DMS 273 (cell line): Measurements from ENCODE around the gene EXOC6B.

Source experiments
- DNase-seq: peaks from one replicate; lab custom pipeline; 2025; ENCODE audit not compliant: unreplicated experiment; lab: John Stamatoyannopoulos, UW

Gene EXOC6B

DNA sequence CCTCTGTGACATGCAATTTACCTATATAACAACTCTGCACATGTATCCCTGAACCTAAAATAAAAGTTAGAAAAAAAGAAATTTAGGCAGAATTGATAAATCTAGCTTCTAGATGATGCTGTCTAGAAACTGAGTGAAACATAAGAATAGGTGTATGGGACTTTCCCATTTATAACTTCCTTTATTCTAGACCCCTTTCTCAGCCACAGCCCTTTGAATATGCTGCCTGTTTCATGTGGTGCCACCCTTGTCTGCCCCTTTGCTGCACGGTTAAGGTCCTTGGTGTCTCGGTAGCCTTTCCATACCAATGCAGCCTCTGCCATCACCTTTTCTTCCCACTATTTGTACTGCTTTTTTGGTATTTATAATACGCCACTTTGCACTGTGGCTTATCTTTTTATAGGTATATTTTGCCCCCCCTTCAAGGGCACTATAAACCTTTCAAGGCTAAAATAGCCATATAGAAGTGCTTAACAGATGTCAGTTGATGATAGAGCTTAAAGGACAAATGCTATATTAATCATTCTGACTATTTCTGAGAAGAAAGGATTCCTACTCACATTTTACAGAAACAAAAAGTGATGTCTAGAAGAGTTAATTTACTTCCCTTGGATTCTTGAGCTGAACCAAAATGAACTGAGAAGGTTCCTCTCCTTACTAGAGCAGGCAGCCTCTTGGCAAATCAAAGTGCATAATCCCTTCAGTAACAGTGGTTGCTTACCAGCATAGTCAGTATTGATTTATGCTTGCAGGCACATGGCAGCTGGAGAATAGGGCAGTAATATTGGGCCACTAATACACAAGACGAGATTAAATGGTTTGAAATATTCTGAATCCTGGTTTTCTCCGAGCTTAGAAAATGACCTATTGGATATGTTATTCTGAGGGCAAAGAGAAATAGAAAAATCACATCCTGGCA lies 590.1 kb downstream of the EXOC6B start:
- no peak for DNase-seq

DNA sequence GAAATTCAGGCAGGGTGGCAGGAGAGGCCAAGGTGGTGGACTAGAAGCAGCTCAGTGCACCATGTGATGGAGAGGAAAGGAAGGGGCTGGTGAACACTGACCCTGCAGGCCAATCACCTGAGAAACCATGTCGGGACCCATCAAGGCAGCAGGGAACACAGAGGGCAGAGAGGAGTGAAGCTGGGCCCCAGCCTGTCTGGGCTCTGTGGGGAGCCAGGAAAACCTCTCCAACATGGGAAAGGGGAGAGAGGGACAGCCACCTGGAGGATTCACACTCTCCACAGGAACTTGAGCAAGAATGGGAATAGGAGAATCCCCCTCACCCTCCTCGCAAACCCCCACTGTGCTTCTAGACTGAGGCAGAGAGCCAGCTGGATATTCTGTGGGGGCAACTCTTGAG lies 592.6 kb downstream of the EXOC6B start:
- DNase-seq, result no peak

GRCh38 chr2:72222829-72223564 lies 602.8 kb downstream of the EXOC6B start:
- no peak for DNase-seq

DNA sequence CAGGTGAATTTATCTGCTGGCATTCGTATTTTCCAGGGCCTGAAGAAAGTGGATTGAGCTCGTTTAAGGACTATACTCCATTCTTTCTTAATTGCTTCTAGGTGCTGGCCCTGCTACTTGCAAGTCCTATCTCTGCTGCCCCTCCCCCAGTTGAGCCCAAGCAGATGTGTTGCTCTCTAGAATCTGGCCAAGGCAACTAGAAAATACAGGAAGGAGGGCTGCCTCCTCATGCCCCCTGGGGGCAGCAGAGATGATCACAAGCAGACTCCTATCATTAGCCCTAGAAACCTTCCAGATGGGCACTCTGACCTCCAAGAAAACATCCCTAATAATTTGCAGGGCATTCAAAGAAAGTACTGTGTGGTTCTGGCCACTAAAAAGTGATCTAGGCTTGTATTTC lies 605.7 kb downstream of the EXOC6B start:
- DNase-seq, result peak; percentile 78

- DNase-seq, result no peak
These were observed 611.2 kb downstream of the EXOC6B start for GRCh38 chr2:72214429-72215143.

DNA sequence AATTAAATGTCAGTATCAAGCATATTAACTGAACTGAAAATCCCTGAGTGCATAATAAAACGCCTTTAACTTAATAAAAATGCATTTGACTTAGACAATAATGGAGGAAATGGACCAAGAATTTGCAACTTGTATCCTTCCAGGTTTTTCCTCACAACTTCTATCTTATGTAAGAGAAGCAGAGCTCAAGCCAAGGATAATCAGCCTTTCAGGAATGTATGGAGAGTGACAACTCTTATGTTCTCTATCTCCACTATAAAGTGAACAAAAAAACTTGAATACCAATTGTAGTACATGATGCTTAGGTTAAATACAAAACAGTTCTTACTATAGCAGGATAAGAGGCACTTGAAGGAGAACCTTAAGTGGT lies 613.4 kb downstream of the EXOC6B start:
- DNase-seq, result no peak

GRCh38 chr2:72211777-72212485 lies 613.9 kb downstream of the EXOC6B start:
- DNase-seq, result no peak

DNA sequence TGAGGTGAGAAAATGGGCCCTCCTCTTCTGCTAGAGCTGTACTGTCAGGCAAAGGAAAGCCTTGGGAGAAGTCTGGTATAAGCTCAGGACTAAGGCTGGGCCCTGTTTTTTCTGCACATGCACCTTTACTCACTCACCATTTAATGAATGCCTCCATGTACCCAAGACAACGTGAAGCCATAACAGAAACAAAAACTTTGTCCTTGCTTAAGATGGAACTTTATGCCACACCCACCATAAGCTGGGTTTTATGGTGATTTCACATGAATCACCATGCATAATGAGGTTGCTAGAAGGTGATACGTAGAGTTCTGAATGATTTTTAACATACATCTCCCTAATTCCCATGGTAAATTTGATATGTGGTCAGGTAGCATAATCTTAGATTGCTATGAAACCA lies 614.5 kb downstream of the EXOC6B start:
- DNase-seq, result no peak

DNA sequence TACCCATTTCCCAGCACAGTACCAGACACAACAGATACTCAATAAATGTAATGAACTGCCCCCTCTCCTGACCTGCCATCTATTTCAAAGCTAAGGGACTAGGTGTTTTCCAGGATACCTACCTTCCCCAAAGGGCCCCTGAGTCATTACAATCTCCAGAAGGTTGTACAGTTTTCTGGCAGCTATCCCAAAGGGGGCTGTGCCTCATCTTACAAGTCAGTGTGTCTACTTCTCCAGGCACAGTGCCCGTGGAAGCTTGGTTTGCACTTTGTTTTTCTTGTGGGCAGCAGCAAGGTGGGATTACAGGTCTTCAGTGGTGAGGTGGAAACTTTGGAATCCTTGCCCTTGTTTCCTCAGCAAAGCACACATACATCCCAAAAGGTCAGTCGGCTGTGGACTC lies 615.4 kb downstream of the EXOC6B start:
- peak; percentile 37 for DNase-seq

GRCh38 chr2:72208225-72208624 lies 617.6 kb downstream of the EXOC6B start:
- no peak for DNase-seq

GRCh38 chr2:72207334-72207733 lies 618.5 kb downstream of the EXOC6B start:
- no peak for DNase-seq

DNA sequence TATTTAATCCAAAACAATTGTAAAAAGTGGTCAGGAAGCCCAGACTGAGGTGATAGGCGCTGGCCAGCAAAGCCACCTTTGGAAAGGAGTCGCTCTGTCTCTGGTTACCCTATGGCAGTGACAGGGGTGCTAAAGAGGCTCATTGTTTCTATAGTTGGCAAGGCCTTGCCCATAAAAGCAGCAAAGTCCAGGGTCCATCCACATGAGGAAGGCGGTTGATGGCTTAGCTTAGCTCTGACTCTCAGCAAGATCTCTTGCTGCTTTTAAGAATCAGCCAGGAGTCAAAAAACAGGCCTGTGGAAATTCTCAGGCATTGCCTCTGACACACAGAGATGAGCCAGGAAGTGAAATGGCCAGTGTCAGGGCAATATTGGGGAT lies 620.3 kb downstream of the EXOC6B start:
- DNase-seq, result no peak

- DNase-seq, result no peak
These were observed 620.9 kb downstream of the EXOC6B start for GRCh38 chr2:72204786-72205503.

DNA sequence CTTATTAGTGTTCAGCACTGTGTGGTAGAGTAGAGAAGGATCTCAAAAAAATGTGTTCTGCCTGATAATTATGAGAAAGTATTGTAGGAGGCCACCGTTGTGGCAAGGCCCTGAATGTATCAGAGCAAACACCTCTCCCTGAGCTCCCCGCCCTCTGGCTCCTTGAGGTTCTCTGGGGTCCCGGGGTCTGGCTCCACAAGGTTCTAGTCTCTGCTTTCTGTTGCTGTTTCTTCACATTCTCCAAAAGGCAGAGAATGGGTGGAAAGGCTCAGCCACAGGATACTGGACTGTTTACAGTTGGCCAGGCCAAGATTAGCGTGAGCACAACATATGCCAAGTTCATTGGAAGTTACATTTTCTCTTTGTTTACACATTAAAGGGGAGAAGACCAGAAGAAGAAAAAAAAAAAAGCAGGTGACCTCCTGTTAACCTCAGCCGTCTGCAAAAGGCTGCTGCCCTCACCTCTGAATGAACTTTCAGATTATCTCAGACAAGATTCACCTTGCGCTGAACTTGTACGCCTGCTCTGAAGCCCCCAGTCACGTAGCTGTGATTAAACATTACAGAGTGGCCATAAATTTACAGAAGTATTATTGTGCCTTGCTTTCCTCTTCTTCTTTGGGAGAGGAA lies 621.6 kb downstream of the EXOC6B start:
- DNase-seq, result no peak

DNA sequence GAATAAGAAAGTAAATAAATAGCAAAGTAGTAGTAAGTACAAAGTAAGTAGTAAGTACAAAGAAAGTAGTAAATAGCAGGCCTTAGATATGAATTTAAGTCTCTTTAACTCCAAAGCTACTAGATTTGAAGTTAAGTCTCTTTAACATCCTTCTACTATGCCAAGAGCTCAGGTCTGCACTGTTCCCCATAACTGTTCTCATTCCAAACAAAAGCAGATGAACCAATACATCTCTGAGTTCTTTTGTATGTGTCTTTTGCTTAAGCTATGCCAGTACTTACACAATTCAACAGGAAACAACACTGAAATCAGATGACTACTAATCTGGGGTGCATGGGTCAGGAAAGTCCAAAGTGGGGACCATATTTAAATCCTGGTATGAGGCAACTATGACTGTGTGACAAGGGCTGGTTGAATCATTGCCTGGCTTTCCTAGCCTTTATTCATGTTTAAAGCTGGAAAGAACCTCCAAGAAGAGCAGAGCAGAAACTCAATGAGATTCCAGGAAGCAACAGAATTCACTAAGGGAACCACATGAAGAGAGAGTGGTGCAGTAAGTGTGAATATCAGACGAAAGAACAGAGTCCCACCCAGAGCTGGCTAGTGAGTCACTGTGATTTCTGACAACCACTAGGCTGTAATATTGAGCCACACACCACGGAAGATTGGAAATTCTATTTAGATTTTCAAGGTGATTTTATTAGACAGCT lies 627.1 kb downstream of the EXOC6B start:
- no peak for DNase-seq

- DNase-seq, result no peak
These were observed 632.1 kb downstream of the EXOC6B start for GRCh38 chr2:72193723-72194122.

- no peak for DNase-seq
These were observed 634.4 kb downstream of the EXOC6B start for GRCh38 chr2:72191441-72191840.

GRCh38 chr2:72185206-72185605 lies 640.6 kb downstream of the EXOC6B start:
- no peak for DNase-seq

GRCh38 chr2:72183466-72183865 lies 642.4 kb downstream of the EXOC6B start:
- no peak for DNase-seq
